ENCODE data around the gene EFNA5. TPM values are rescaled to one million over a fixed set of nuclear protein-coding genes. Genes with fewer than 3 reads are reported as not detected.

Gene EFNA5
- total RNA-seq, 2 donors from 2014 or later: 5.6 to 7.2 TPM

DNA sequence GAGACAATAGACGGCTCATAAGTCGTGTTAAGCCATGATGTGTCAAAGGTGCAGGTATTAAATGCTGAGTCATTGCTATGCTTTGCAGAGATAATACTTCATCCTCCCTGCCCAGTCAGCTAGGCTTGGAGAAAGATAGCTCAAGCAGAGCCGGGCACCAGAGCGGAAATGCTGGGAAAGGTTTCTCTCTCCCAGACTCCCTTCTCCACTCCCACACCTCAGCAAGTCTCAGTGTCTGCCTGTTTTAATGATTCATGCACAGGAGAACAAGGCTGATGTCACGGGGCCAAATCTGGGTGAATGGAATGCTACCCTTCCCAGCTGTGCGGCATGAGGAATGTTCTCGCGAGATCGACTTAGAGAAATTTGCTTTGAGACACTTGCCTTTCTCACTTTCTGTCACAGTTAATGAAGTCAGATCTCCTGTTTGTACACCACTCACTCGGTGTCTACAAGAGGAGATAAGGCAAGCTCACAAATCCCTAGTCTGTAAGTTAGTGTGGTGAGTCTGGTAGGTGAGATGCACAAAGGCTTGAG is 204.4 kb downstream of the EFNA5 start:
- TF ChIP-seq, protein P1, sequence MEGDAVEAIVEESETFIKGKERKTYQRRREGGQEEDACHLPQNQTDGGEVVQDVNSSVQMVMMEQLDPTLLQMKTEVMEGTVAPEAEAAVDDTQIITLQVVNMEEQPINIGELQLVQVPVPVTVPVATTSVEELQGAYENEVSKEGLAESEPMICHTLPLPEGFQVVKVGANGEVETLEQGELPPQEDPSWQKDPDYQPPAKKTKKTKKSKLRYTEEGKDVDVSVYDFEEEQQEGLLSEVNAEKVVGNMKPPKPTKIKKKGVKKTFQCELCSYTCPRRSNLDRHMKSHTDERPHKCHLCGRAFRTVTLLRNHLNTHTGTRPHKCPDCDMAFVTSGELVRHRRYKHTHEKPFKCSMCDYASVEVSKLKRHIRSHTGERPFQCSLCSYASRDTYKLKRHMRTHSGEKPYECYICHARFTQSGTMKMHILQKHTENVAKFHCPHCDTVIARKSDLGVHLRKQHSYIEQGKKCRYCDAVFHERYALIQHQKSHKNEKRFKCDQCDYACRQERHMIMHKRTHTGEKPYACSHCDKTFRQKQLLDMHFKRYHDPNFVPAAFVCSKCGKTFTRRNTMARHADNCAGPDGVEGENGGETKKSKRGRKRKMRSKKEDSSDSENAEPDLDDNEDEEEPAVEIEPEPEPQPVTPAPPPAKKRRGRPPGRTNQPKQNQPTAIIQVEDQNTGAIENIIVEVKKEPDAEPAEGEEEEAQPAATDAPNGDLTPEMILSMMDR (IDR thresholded peaks at IDR 0.05): no peak
- TF ChIP-seq POLR2A (IDR thresholded peaks at IDR 0.05) (no peak), POLR2AphosphoS5 (IDR thresholded peaks at IDR 0.05) (no peak)
- WGBS: 68% methylated on average over 10 of the region's 10 CpGs
- DNase-seq (ENCODE audit: low spot score): peak; percentile 5
- H3K27me3 ChIP-seq (replicated peaks; ENCODE audit: insufficient read depth): no peaks in the 10 kb centered on the region
- no peaks in the 10 kb centered on the region for H3K36me3 ChIP-seq
- intact Hi-C loops (cut with DNase I): no loop called here
- H3K9me3 ChIP-seq: no peaks in the 10 kb centered on the region
- no peak overlapping the region for H3K4me3 ChIP-seq
- H3K4me1 ChIP-seq (replicated peaks): no peaks in the 10 kb centered on the region
- H3K27ac ChIP-seq: no peak overlapping the region

DNA sequence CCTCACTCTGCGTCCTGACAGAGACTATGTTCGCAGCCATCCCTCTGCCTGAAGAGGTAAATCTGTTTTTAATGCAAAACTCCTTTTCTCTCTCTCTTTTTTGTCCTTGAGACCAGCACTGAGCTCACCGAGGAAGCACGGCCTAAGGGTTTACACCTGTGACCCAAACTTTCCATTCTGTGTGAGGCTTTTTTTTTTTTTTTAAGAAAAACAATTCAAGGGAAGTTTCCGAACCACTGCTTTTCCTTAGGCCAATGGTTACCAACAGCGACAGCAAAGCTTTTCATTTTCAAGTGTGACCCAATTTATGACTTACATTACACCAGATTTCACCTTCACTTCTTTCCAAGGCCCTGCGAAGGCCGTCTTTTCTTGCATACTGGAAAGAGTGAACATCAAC is 205.9 kb downstream of the EFNA5 start:
- intact Hi-C loops (cut with DNase I): no loop called here
- H3K27ac ChIP-seq: no peak overlapping the region
- 91% methylated on average over 8 of the region's 8 CpGs for WGBS

DNA sequence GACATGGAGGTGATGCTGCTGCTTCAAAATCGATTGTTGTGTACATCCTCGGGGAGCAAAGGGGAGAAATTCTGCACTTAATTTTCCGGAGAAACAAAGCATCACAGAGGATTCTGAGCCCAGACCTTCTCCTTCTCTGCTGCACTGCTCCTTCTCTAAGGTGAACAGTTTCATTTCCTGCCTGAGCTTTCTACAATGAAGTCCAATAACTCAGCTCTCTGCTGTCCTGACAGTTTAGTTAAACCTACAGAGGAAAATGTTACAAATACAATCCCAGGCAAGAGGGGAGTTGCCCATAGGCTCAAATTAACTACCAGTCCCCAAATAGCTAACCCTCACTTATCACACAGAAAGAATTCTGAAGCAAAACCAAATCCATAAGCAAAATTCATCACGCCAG is 206.3 kb downstream of the EFNA5 start:
- intact Hi-C loops (cut with DNase I): no loop called here
- 74% methylated on average over 4 of the region's 4 CpGs for WGBS
- TF ChIP-seq POLR2AphosphoS5 (IDR thresholded peaks at IDR 0.05) (no peak), POLR2A (IDR thresholded peaks at IDR 0.05) (no peak)
- TF ChIP-seq, protein P1 (IDR thresholded peaks at IDR 0.05): no peak
- H3K4me3 ChIP-seq: no peak overlapping the region
- H3K4me1 ChIP-seq (replicated peaks): no peaks in the 10 kb centered on the region
- H3K27me3 ChIP-seq (replicated peaks; ENCODE audit: insufficient read depth): no peaks in the 10 kb centered on the region
- no peak for DNase-seq (ENCODE audit: low spot score)
- H3K9me3 ChIP-seq: no peaks in the 10 kb centered on the region
- no peaks in the 10 kb centered on the region for H3K36me3 ChIP-seq
- H3K27ac ChIP-seq: no peak overlapping the region

More for the DNA sequence above, 205.9 kb downstream of the EFNA5 start:
- Histone ChIP-seq H3K4me3 (no peak overlapping the region), H3K9me3 (no peaks in the 10 kb centered on the region), H3K36me3 (no peaks in the 10 kb centered on the region), H3K4me1 (replicated peaks) (no peaks in the 10 kb centered on the region), H3K27me3 (replicated peaks; ENCODE audit: insufficient read depth) (no peaks in the 10 kb centered on the region)
- TF ChIP-seq POLR2AphosphoS5 (IDR thresholded peaks at IDR 0.05) (no peak), POLR2A (IDR thresholded peaks at IDR 0.05) (no peak)
- TF ChIP-seq, protein P1 (IDR thresholded peaks at IDR 0.05): no peak
- no peak for DNase-seq (ENCODE audit: low spot score)

DNA sequence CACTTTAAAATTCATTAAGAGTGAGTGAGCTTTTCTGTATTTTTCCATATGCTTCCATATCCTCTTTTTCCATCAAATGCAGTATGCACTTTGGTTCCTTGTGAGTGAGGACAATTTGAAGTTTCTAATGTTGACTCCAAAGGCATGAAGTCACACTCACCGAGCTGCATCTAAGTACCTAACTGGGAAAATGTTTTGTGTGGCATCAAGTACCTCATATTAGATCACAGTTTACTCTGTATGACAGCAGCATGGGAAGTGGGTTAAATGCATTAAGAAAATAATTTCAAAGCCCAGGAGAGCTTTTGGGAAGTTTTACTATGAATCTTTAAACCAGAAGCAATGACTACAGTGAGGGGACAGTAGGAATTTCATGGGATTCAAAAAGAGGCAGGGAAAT is 207.0 kb downstream of the EFNA5 start:
- WGBS: 100% methylated on average over 1 of the region's 1 CpG
- DNase-seq (ENCODE audit: low spot score): no peak
- Histone ChIP-seq H3K4me1 (replicated peaks) (no peaks in the 10 kb centered on the region), H3K9me3 (no peaks in the 10 kb centered on the region), H3K27ac (no peak overlapping the region), H3K36me3 (no peaks in the 10 kb centered on the region), H3K4me3 (no peak overlapping the region), H3K27me3 (replicated peaks; ENCODE audit: insufficient read depth) (no peaks in the 10 kb centered on the region)
- TF ChIP-seq POLR2AphosphoS5 (IDR thresholded peaks at IDR 0.05) (no peak), POLR2A (IDR thresholded peaks at IDR 0.05) (no peak)
- TF ChIP-seq, protein P1 (IDR thresholded peaks at IDR 0.05): no peak
- intact Hi-C loops (cut with DNase I): no loop called here

DNA sequence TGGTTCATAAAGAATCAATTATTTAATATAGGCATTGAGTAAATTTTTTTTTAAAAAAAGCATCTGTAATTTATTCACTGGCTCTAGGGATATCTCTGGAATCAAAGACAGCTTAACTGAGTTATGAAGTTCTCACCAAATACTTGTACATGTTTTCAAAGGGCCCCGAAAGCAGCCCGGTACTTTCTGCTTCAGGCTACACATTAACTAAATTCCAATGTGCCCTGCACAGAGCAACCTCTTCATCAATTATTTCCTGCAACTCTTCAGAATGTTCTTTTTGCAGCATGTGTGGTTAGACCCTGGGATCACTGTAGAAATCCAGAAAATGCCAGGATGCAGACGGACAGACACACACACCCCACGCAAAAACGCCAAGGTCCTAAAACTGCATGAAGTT is 209.0 kb downstream of the EFNA5 start:
- Histone ChIP-seq H3K36me3 (no peaks in the 10 kb centered on the region), H3K9me3 (no peaks in the 10 kb centered on the region), H3K27me3 (replicated peaks; ENCODE audit: insufficient read depth) (no peaks in the 10 kb centered on the region), H3K4me3 (no peak overlapping the region), H3K27ac (no peak overlapping the region), H3K4me1 (replicated peaks) (no peaks in the 10 kb centered on the region)
- intact Hi-C loops (cut with DNase I): no loop called here
- no peak for DNase-seq (ENCODE audit: low spot score)
- TF ChIP-seq POLR2AphosphoS5 (IDR thresholded peaks at IDR 0.05) (no peak), POLR2A (IDR thresholded peaks at IDR 0.05) (no peak)
- TF ChIP-seq, protein P1 (IDR thresholded peaks at IDR 0.05): no peak
- 88% methylated on average over 5 of the region's 5 CpGs for WGBS

Data from prostate gland (tissue), 2 donors.